Astrocyte of the spinal cord (primary cell): Measurements from ENCODE around the gene ARHGAP22.

Experiments used
- DNase-seq: peaks from one replicate; pipeline ENCODE4 v3.0.0; 2011; ENCODE audit warnings: low read depth, low spot score
- H3K4me3 ChIP-seq: 2 replicates; pipeline ENCODE4 v1.5.1; 2011; ENCODE audit warnings: low read depth, mild to moderate bottlenecking, low read length, moderate library complexity
- CTCF ChIP-seq: IDR thresholded peaks from 2 replicates; pipeline ENCODE4 v1.5.1; 2012; ENCODE audit warnings: low read depth, mild to moderate bottlenecking, low read length, inconsistent platforms
- in situ Hi-C: cut with HindIII; loops from 2 replicates; pipeline ENCODE4 v1.10.0; 2017; ENCODE audit warnings: low sequenced_read_pairs

The ARHGAP22 gene

GRCh38 chr10:48455392-48456151 lies 149.3 kb downstream of the ARHGAP22 start:
- DNase-seq = no peak
- H3K4me3 ChIP-seq = no peak overlapping the region
- TF ChIP-seq CTCF = no peak
- in situ Hi-C loops = no loop called here

DNA sequence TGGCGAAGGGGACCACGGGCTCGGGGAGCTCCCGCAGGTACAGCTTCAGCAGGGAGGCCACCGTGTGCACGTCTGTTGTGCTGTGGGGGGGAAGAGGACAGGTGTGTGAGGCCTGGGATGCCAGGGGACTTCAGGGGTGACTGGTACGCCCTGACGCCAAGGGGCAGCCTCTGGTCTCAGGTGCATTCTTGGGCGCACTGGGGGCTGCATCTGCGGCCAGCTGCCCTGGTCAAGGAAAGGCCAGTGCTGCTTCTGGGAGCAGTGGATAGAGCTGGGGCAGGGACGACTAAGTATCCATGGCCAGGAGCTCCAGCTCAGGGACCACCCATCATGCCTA lies 149.8 kb downstream of the ARHGAP22 start:
- H3K4me3 ChIP-seq = no peak overlapping the region
- TF ChIP-seq CTCF = no peak
- DNase-seq = no peak
- in situ Hi-C loops = no loop called here

DNA sequence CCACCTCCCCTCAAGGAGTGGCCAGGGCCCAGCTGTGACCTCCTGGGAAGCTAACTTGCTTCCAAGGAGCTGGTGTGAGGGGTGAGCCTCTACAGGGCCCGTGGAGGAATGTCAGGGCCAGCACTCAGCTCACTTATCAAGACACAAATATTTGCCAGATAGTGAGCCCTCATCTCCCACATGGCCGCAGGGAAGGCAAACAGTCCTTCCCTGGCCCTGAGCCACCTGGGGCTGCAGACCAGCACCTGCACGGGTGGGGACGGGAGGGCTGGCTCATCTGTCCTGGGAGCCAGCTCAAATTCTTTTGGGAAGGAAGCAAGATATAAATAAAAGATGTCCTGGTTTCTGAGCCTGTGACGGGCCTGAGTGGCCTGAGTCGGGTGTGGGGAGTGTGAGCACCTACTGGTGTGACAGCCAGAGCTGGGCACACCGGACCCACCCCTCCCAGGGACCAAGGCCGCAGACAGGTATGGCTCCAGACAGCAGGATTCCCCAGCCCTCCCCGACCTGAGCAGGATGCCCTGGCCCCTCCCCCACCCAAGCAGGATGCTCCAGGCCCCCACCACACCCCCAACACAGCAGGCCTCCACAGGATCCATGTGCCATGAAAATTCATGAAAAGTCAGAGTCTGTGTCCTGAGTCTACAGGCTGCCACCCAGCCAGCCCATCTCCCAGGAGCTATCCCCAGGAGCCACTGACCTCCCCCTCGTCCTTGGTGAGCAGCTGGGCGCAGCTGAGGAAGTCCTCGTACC lies 150.4 kb downstream of the ARHGAP22 start:
- in situ Hi-C loops = no loop called here
- no peak overlapping the region for H3K4me3 ChIP-seq
- TF ChIP-seq CTCF = no peak
- DNase-seq = no peak

DNA sequence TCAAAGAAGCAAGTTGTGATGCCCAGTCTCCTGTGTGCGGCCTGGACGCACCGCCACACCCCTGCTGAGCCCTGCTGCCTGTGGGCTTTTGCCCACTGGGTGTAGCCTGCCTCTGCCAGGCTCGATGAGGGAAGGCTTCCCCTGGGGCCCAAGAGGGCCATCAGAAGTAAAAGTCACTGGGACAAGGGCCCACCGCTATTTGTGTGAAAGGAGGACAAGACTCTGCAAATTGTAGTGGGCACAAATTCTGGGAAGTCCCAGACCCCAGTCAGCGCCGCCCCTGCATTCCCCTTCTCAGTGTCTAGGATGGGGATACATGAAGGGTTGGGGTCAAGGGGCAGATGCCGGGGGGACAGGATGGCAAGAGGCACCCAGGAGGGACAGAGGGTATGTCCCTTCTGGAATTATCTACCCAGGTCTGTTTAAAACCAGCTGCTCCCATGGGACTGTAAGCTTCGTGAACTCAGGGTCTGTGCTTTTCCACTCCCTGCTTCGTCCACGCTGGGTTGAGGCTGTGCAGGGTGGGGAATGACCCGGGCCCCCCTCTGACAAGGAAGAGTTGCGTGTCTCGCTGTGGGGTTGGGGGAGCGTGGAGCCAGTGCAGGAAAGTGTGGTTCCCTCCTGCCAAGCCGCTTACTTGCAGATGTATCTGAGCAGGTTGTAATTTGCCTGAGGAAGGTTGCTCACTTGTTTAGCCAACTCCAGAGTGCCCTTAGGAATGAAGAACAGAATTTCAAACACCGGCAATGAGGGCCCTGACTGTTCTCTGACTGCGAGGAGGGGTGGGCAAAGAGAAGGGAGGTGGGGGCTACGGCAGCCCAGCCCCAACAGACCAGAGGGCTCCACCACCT lies 151.2 kb downstream of the ARHGAP22 start:
- no peak for TF ChIP-seq CTCF
- in situ Hi-C loops = no loop called here

DNA sequence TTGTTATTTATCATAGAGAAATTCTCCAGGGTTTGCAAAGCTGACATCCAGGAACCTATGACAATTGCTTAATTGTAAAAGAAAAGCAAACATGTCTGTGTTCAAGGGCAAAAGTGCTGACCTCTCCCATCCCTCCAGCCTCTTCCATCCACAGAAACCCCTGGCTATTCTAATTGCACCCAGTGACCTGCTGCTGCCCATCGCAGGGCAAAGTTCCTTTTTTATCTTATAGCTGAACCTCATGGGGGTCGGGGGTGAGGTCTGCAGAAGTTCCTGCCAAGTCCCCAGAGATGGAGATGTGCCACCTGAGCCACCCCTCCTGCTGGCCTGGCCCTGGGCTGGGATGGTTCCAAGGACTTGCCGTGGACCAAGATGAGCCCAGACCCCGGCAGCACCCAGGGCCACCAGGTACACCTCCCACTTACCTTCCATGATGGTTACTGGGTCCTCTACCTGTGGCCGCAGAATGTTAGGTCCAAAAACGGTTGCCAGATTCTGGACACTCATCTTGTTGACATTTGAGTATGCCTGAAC lies 151.9 kb downstream of the ARHGAP22 start:
- in situ Hi-C loops = no loop called here
- H3K4me3 ChIP-seq = no peak overlapping the region
- no peak for TF ChIP-seq CTCF
- DNase-seq = no peak

More for the DNA sequence above, 151.2 kb downstream of the ARHGAP22 start:
- H3K4me3 ChIP-seq = no peak overlapping the region
- no peak for DNase-seq
